Right ventricle myocardium superior (tissue), 1 donor: ENCODE data around the gene PRKAG3. TPM values are rescaled to one million over a fixed set of nuclear protein-coding genes. Genes with fewer than 3 reads are reported as not detected.

ENCODE experiments used
- microRNA-seq: library from miRNA; unstranded; fragments of <30 nt; microRNA quantifications from one replicate; pipeline ENCODE4 v1.2.0, GENCODE V29; 2020
- total RNA-seq: library from RNA; stranded (reverse); fragmentation: NEBNext Ultra II Directional; extraction: Animal tissue kit (Norgen Biotek cat#: 25700); gene quantifications from one replicate; pipeline ENCODE4 v1.2.1, GENCODE V29; 2021
- donor health status: DM: no; HTN: yes; CAD: no; lungs with severe emphysema.

Gene PRKAG3
- total RNA-seq, 1 donor from 2014 or later = not detected

Small RNA genes lying within 50 kb of the gene (microRNA-seq; reads per million reads assigned to microRNA genes)
- gene MIR9500 = not detected

Other genes with a start within 250 kb of the PRKAG3 start
- gene PLCD4, start 223.9 kb downstream of the PRKAG3 start, total RNA-seq = 0.62 TPM
- 20.5 TPM for gene ZNF142, start 172.2 kb downstream of the PRKAG3 start, total RNA-seq
- gene BCS1L, start 172.1 kb downstream of the PRKAG3 start, total RNA-seq = 47.6 TPM
- gene RNF25, start 159.8 kb downstream of the PRKAG3 start, total RNA-seq = 12.4 TPM
- 3.9 TPM for gene STK36, start 159.7 kb downstream of the PRKAG3 start, total RNA-seq
- gene TTLL4, start 121.0 kb downstream of the PRKAG3 start, total RNA-seq = 5.6 TPM
- gene CYP27A1, start 49.7 kb downstream of the PRKAG3 start, total RNA-seq = 10.5 TPM
- 2.6 TPM for gene WNT6, start 28.0 kb upstream of the PRKAG3 start, total RNA-seq
- gene WNT10A, start 49.0 kb upstream of the PRKAG3 start, total RNA-seq = not detected
- gene CDK5R2, start 127.9 kb upstream of the PRKAG3 start, total RNA-seq = not detected
- not detected for gene FEV, start 153.4 kb upstream of the PRKAG3 start, total RNA-seq
- not detected for gene CRYBA2, start 161.6 kb upstream of the PRKAG3 start, total RNA-seq
- not detected for gene CFAP65, start 209.7 kb upstream of the PRKAG3 start, total RNA-seq
- not detected for gene IHH, start 229.1 kb upstream of the PRKAG3 start, total RNA-seq